ENCODE results near the gene PLAA. TPM values are rescaled to one million over a fixed set of nuclear protein-coding genes. Genes with fewer than 3 reads are reported as not detected.

PLAA gene
- total RNA-seq, 4 donors from 2014 or later, result 25.7 to 35.8 (median 32.4) TPM

- WGBS, 2 donors, result 52 to 77% methylated on average over 4 of the region's 4 CpGs
- peak overlapping the region in 2 of 3 donors; percentile 50 to 85 for H3K4me3 ChIP-seq (replicated peaks in 1 of 3)
- no peaks in the 10 kb centered on the region for H3K9me3 ChIP-seq
- peaks cover 5 to 9% of the 10 kb centered on the region in 2 donors for H3K4me1 ChIP-seq
- TF ChIP-seq CTCF (IDR thresholded peaks at IDR 0.05), result no peak
- TF ChIP-seq POLR2A (IDR thresholded peaks at IDR 0.05), result no peak
- DNase-seq, result no peak
- intact Hi-C loops (cut with DNase I), result loop anchor here (5.0 kb wide), 1 partner anchor 63 kb away; the partner anchor contains the start of gene CAAP1
- H3K36me3 ChIP-seq, result no peaks in the 10 kb centered on the region
- no peaks in the 10 kb centered on the region for H3K27me3 ChIP-seq
- peak overlapping the region; percentile 64 to 88 (median 83) for H3K27ac ChIP-seq
Measured at GRCh38 chr9:26955222-26955903, 8.3 kb upstream of the PLAA start.

- no peak for DNase-seq
- Histone ChIP-seq H3K9me3 (no peaks in the 10 kb centered on the region), H3K27me3 (no peaks in the 10 kb centered on the region), H3K36me3 (no peaks in the 10 kb centered on the region), H3K4me3 (replicated peaks in 1 of 3) (no peak overlapping the region), H3K27ac (no peak overlapping the region), H3K4me1 (peaks cover 5 to 9% of the 10 kb centered on the region in 2 donors)
- 72 to 77% methylated on average over 3 of the region's 3 CpGs for WGBS, 2 donors
- TF ChIP-seq CTCF (IDR thresholded peaks at IDR 0.05) (no peak), POLR2A (IDR thresholded peaks at IDR 0.05) (no peak)
- intact Hi-C loops (cut with DNase I), result no loop called here
Measured at GRCh38 chr9:26954050-26954508, 7.0 kb upstream of the PLAA start.

DNA sequence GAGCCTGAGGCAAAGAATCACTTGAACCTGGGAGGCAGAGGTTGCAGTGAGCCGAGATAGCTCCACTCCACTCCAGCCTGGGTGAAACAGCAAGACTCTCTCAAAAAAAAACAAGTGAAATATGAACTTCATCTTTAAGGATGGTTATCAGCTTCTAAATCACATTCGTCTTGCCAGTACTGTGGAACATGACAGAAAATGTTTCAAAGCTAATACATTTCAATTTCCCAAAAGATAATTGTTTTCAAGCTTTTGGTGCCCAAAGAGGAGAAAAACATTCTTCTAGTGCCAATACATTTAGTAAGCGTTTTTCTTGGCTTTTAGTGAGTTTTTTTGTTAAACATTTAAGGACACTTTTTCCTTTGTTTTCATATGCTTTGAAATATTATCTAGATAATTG, 4.8 kb upstream of the PLAA start:
- intact Hi-C loops (cut with DNase I), result no loop called here
- no peaks in the 10 kb centered on the region for H3K36me3 ChIP-seq
- H3K27me3 ChIP-seq, result no peaks in the 10 kb centered on the region
- no peak overlapping the region for H3K27ac ChIP-seq
- no peak overlapping the region for H3K4me3 ChIP-seq (replicated peaks in 1 of 3)
- no peaks in the 10 kb centered on the region for H3K9me3 ChIP-seq
- 83 to 84% methylated on average over 3 of the region's 3 CpGs for WGBS, 2 donors
- no peak for DNase-seq
- TF ChIP-seq POLR2A (IDR thresholded peaks at IDR 0.05), result no peak
- peaks cover 3 to 5% of the 10 kb centered on the region in 2 donors for H3K4me1 ChIP-seq

DNA sequence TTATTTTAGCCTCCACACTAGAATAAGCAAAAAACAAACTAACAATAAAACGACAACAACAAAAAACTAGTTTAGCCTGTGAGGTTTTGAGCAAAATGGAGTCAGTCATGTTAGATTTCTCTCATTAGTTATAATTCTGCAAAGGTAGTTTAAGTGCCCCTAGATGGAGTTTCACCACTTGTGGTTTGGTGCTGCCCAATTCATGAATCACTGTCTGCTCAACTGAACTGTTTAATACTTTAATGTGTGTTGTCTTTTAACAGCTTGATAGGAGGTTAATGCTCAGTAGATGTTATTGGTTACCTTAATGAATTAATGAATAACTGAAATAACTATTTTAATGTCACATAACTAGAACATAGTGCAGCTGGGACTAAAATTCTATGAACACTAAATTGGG, 3.5 kb upstream of the PLAA start:
- H3K27me3 ChIP-seq, result no peaks in the 10 kb centered on the region
- no peaks in the 10 kb centered on the region for H3K36me3 ChIP-seq
- TF ChIP-seq POLR2A (IDR thresholded peaks at IDR 0.05) (no peak), CTCF (IDR thresholded peaks at IDR 0.05) (no peak)
- intact Hi-C loops (cut with DNase I), result no loop called here
- H3K27ac ChIP-seq, result no peak overlapping the region
- WGBS, 2 donors, result 86 to 95% methylated on average over 1 of the region's 1 CpG
- H3K4me3 ChIP-seq (replicated peaks in 1 of 3), result no peak overlapping the region
- no peaks in the 10 kb centered on the region for H3K9me3 ChIP-seq
- no peak for DNase-seq
- peaks cover 11 to 12% of the 10 kb centered on the region in 2 donors for H3K4me1 ChIP-seq

DNA sequence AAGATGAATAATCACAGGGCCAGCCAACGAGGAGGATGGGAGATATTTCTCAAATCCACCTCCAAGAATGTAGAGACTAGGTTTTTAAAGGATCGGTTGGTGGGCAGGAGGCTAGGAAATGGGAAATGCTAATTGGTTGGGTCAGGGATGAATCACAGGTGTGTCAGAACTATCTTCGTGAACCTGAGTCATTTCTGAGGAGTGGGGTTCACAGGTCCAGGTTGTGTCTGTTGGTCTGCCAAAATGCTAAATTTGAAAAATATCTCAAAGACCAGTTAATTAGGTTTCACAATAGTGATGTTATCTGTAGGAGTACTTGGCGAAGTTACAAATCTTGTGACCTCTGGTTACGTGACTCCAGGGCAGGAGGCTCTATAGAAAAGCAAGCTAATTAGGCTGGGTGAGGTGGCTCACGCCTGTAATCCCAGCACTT, 2.6 kb upstream of the PLAA start:
- no peaks in the 10 kb centered on the region for H3K27me3 ChIP-seq
- TF ChIP-seq POLR2A (IDR thresholded peaks at IDR 0.05), result no peak
- TF ChIP-seq CTCF (IDR thresholded peaks at IDR 0.05), result no peak
- H3K27ac ChIP-seq, result no peak overlapping the region
- DNase-seq, result no peak
- no peak overlapping the region for H3K4me3 ChIP-seq (replicated peaks in 1 of 3)
- no peaks in the 10 kb centered on the region for H3K9me3 ChIP-seq
- H3K36me3 ChIP-seq, result no peaks in the 10 kb centered on the region
- intact Hi-C loops (cut with DNase I), result no loop called here
- peaks cover 17 to 18% of the 10 kb centered on the region in 2 donors for H3K4me1 ChIP-seq
- 86 to 88% methylated on average over 6 of the region's 6 CpGs for WGBS, 2 donors

Data from thyroid gland (tissue), 4 donors.